ENCODE data around the gene ASCL5.
A peak's percentile ranks its signal among the peaks of the same experiment; 100 is the strongest.

Gene ASCL5

DNA sequence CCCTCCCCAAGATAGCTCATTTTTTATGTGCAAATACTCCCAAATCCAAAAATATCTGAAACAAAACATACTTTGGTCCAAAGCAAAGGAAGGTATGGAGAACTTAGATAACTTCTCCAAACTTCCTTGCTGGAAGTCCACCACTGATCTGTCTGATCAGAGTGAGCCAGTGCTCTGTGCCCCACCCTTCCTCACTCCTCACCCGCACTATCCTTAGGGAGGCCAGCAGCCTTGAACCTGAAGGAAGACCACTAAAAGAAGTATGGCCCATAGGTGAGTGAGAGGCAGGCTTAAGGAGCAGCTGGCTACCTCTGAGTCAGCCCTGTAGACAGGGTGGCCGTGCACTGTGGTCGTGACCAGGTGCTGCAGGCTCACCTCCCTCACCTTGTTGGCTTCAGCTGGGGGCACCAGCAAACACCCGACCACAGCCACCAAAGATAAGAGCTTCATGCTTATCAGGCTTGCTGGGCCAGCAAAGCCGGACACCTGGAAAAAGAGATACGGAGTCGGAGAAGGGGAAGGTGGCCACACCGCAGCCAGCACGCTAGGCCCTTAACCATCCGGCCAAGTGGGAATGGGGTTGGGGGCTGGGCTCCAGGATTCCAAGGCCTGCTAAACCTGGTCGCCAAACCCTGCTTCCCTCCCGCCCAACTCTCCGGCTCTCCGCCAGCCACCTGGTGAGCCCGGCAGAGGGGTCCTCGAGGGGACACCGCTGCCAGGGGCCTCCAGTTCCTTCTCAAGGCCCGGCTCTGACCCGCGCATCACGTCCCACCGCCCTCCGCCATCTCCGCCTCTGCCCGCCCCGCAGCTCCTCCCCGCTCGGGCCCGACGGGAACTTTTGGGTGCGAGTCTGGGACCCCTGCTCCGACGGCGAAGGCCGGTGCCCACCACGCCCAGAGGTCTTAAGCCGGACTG lies 26.7 kb upstream of the ASCL5 start:
- DNase-seq, result peak; percentile 52

DNA sequence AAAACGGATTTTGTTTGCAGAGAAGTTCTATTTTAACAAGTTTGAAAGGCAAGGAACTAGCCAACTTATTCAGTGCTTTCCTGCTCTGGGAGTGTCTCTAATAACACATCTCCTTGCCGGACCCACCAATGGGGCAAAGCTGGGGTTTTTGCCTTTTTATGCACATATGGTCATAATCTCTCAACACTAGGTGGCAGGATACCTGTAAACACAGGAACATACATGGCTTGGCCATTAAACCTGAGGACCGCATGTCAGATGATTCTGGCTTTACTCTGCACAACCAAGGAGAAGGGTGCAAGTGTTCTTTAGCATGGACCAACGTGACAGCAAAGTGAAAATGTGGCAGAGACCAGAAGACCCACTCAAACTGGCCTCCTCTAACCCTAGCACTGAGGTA lies 22.4 kb upstream of the ASCL5 start:
- no peak for DNase-seq

GRCh38 chr1:201147396-201148015 lies 20.5 kb upstream of the ASCL5 start:
- DNase-seq, result no peak

- DNase-seq, result no peak
Observed at GRCh38 chr1:201146626-201147390, 19.8 kb upstream of the ASCL5 start.

GRCh38 chr1:201145816-201146215 lies 18.8 kb upstream of the ASCL5 start:
- DNase-seq, result no peak

DNA sequence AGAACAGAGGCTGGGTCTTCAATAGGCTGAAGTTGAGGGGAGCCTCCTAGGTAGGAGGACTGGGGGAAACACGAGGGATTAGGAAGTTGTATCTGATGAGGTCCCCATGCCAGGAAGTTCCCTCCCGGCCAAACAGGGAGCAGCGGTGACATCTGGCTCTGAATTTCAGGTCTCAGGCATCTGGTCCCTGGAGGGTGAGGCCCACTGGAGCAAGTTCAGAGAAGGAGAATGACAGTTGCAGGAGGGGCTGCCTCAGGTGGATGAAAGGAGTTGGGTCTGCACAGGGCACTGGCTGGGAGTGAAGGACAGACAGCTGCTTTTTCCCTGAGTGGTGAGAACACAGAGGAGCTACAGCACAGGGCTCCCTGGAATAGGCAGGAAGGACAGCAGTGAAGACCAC lies 18.1 kb upstream of the ASCL5 start:
- DNase-seq, result no peak

DNA sequence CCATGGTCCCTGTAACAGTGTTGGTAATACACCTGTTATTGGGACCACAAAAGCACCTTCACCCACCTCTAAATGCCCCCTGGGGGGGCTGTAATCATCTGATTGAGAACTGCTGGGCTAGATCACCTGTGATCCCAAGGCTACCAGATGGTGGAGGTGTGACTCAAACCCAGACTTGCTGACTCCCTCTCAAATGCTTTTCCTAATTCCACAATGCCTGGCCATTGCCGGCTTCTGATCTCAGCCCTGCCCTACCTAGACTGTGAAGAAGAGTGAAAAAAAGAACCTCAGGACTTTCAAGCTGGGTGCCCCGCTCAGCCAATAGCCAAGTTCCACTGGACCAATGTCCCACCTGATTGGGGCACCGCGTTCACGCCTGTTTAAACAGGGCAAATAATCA lies 17.7 kb upstream of the ASCL5 start:
- no peak for DNase-seq

DNA sequence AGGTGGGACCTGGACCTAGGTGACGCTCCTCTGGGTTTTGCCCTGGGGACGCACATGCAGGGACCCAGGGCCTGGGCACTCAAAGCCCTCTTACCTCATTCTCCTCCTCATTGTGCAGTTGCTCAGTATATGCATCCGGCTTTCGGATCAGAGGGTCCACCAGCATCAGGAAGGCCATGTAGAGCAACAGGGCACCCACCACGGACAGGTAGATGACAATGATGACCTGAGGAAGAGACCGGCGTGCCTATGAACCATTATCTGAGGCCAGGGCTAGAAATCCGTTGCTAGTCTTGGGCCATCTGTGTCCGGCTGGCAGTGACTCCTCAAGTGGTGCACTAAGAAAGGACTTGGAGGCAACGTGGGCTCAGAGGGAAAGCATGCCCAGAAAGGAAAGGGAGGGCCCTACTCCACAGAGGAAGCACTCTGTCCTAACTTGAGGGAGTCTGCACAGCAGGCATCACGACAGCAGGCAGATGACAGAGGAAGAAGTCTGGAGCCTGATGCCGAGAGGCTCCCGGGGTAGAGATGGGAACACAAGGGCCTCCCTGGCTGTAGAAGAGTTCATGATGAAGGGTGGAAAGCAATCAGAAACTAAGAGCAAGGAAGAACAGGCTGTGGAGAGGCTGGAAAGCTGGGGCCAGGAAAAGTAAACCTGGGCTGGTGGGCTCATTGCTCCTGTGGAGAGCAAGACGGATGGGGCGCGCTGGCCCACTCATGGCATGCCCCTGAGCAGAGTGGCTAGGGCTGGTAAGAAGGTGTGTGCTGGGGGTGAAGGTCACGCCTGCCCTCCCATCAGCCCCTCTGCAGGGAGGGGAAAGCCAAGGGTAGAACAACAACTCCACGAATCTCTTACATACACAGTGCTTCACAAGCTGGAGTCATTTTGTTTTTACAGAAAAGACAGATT lies 17.0 kb upstream of the ASCL5 start:
- DNase-seq, result no peak

GRCh38 chr1:201142849-201143725 lies 16.1 kb upstream of the ASCL5 start:
- DNase-seq, result no peak

- no peak for DNase-seq
Observed at GRCh38 chr1:201142011-201142848, 15.2 kb upstream of the ASCL5 start.

GRCh38 chr1:201141418-201141817 lies 14.4 kb upstream of the ASCL5 start:
- DNase-seq, result no peak

DNA sequence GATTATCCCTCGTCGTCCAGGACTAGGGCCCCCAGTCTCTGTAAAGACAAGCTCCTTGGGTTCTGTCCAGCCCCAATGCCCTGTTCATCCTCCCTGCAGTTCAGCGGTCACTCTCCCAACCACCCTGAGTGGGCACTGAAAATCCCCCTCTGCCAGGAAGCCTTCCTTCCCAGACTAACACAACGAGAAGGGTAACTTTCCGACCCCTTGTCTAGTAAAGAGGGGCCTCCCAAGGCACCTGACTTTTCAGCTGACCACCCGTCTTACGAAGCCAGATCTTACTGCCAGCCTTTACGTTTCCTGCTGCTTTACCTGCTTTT lies 13.9 kb upstream of the ASCL5 start:
- DNase-seq, result no peak

DNA sequence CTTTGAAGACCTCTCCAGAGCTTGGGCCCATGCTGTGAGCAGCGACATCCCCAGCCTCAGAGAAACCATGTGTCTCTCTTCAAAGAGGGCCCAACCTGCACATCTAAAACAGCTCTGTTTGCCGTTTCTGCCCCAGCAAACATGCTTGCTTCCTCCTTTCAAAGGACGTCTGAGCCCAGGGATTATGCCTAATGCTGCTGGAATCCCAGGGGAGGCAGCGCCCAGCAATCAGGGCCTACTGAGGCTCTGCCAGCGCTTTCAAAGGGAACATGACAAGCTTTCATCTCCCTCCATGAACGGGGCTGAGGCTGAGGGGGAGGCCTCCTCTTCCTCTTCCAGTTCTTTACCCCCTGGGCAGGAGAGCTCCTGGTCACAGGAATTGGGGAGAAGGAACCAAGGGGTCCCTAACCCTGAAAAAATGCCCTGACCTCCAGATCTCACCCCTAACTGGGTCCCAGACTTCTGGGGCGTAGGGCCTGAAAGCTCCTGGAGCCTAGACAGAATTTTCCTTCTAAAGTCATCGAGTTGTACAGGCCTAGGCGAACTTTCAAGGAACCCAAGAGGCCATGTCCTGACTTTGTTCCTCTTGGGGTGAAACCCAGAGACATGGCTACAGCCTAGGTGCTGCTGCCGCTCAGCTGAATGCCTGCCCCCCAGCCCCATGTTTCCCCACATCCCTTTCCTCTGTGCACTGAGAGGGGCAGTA lies 13.4 kb upstream of the ASCL5 start:
- no peak for DNase-seq

DNA sequence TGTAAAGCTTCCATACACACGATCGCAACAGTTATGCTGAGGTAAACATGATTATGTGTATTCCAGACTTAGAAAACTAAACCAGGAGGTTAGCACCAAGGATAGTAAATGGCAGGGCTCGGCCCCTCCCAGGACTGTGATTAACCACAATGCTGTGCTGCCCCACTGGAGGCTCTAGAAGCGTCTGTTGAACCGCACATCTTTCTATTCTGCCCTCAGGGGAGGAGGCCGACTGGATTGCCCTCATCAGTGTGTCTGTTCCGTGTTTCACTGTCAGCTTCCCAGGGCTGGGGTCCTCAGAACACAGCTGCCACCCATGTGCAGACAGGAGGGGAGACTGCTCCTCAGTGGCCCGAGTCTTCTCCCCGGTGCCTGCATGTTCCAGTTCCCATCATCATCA lies 12.8 kb upstream of the ASCL5 start:
- no peak for DNase-seq

GRCh38 chr1:201139306-201139705 lies 12.3 kb upstream of the ASCL5 start:
- no peak for DNase-seq

DNA sequence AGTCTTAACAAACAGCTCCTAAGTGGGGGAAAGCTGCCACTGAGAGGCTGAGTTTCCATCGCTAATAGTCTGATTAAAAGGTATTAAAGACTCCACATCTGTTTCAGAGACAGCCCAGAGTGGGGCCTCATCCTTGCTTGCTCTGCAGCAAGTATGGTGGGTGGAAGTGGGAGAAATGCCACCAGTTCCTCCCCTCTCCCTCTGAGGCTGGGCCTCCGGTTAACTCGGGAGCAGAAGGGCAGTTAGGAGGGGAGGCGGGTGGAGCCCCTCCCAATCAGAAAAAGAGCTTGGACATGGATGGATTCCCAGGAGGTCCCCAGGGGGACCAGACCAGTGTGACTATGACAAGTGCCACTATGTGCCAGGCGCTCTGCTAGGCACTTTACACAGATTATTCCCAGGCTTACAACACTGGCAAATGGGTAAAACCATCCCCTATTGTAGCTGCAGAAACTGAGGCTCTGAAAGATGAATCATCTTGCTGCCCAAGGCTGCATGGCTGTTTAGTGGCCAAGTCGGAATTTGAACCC lies 11.4 kb upstream of the ASCL5 start:
- no peak for DNase-seq

DNA sequence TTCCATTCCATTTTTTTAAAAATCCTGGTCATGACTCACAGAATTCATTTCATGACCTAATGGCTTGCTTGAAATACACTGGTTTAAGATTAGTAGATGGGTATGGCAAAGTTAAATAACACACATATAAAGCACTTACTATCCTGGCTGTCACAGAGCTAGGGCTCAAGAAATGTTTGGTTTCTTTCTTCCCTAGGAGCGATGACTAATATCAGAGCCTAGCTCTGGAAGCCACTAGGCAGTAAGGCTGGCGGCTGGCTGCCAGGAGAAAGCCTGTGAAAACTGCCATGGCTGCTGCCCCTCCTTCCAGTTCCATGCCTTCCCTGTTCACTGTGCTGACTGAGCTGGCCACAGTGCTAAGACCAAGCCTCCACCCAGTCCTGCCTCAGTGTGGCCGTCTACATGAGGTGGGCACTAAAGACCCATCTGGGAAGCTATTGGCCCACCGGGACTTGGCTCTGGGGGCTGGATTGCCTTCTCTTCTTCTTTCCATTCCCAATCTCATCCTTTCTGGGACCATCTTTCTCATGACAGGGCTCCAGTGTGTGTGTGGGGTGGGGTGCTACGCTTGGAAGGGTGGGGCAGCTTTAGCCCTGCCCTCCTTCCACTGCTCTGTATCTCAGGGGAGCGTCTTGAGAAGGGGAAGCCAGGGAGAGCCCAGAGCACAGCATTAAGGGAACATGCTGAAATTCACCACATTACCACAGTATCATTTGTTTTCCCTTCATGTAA lies 10.8 kb upstream of the ASCL5 start:
- DNase-seq, result no peak

DNA sequence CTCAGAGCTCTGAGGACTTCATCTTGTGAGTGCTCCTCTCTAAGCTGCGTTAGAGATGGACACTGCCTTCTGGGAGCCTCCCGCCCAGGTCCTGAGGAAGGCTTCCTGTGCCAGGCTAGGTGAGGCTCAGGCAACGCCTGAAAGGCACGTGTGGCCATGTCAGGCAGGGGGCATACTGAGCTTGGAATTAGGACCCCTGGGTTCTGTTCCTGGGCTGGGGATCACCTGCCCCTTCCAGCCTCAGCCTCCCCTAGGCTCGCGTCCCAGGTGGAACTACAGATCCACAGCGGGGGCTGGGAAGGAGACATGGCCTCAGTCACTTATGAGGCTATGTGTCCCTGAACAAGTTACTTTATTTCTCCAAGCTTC lies 10.0 kb upstream of the ASCL5 start:
- DNase-seq, result no peak

GRCh38 chr1:201136355-201137023 lies 9.5 kb upstream of the ASCL5 start:
- DNase-seq, result no peak

All from MV-4-11 (cell line).